ENCODE measurements around the gene PARP12.

Gene PARP12

GRCh38 chr7:140005341-140005740 lies 57.4 kb downstream of the PARP12 start:
- in situ Hi-C loops (cut with HindIII; ENCODE audit: low pct_ligation_motif_present, low pct_unique_long_range_greater_than_20kb, low sequenced_read_pairs), result loop anchor here (25.0 kb wide), 2 partner anchors 393 to 518 kb away; partner anchors contain the start of gene KLRG2
- no peak for DNase-seq

GRCh38 chr7:140004672-140005071 lies 58.1 kb downstream of the PARP12 start:
- DNase-seq, result no peak
- in situ Hi-C loops (cut with HindIII; ENCODE audit: low pct_ligation_motif_present, low pct_unique_long_range_greater_than_20kb, low sequenced_read_pairs), result loop anchor here (25.0 kb wide), 2 partner anchors 392 to 517 kb away; partner anchors contain the start of gene KLRG2

- in situ Hi-C loops (cut with HindIII; ENCODE audit: low pct_ligation_motif_present, low pct_unique_long_range_greater_than_20kb, low sequenced_read_pairs), result loop anchor here (25.0 kb wide), 2 partner anchors 392 to 517 kb away; partner anchors contain the start of gene KLRG2
- peak; percentile 79 for DNase-seq
Measured at GRCh38 chr7:140003913-140004382, 58.8 kb downstream of the PARP12 start.

- in situ Hi-C loops (cut with HindIII; ENCODE audit: low pct_ligation_motif_present, low pct_unique_long_range_greater_than_20kb, low sequenced_read_pairs), result loop anchor here (25.0 kb wide), 2 partner anchors 388 to 513 kb away; partner anchors contain the start of gene KLRG2
- DNase-seq, result no peak
Measured at GRCh38 chr7:140000666-140001268, 62.0 kb downstream of the PARP12 start.

- in situ Hi-C loops (cut with HindIII; ENCODE audit: low pct_ligation_motif_present, low pct_unique_long_range_greater_than_20kb, low sequenced_read_pairs), result no loop called here
- no peak for DNase-seq
Measured at GRCh38 chr7:139999516-139999915, 63.2 kb downstream of the PARP12 start.

- DNase-seq, result no peak
- in situ Hi-C loops (cut with HindIII; ENCODE audit: low pct_ligation_motif_present, low pct_unique_long_range_greater_than_20kb, low sequenced_read_pairs), result no loop called here
Measured at GRCh38 chr7:139998572-139998971, 64.2 kb downstream of the PARP12 start.

- in situ Hi-C loops (cut with HindIII; ENCODE audit: low pct_ligation_motif_present, low pct_unique_long_range_greater_than_20kb, low sequenced_read_pairs), result no loop called here
- peak; percentile 48 for DNase-seq
Measured at GRCh38 chr7:139995017-139995915, 67.5 kb downstream of the PARP12 start.

GRCh38 chr7:139994356-139994755 lies 68.4 kb downstream of the PARP12 start:
- in situ Hi-C loops (cut with HindIII; ENCODE audit: low pct_ligation_motif_present, low pct_unique_long_range_greater_than_20kb, low sequenced_read_pairs), result no loop called here

GRCh38 chr7:139993592-139993991 lies 69.2 kb downstream of the PARP12 start:
- no peak for DNase-seq
- in situ Hi-C loops (cut with HindIII; ENCODE audit: low pct_ligation_motif_present, low pct_unique_long_range_greater_than_20kb, low sequenced_read_pairs), result no loop called here

More at GRCh38 chr7:139994356-139994755, 68.4 kb downstream of the PARP12 start:
- DNase-seq, result no peak

GRCh38 chr7:139993169-139993568 lies 69.6 kb downstream of the PARP12 start:
- in situ Hi-C loops (cut with HindIII; ENCODE audit: low pct_ligation_motif_present, low pct_unique_long_range_greater_than_20kb, low sequenced_read_pairs), result no loop called here
- no peak for DNase-seq

- DNase-seq, result no peak
- in situ Hi-C loops (cut with HindIII; ENCODE audit: low pct_ligation_motif_present, low pct_unique_long_range_greater_than_20kb, low sequenced_read_pairs), result no loop called here
Measured at GRCh38 chr7:139992353-139993044, 70.3 kb downstream of the PARP12 start.

- in situ Hi-C loops (cut with HindIII; ENCODE audit: low pct_ligation_motif_present, low pct_unique_long_range_greater_than_20kb, low sequenced_read_pairs), result no loop called here
- no peak for DNase-seq
Measured at GRCh38 chr7:139991911-139992310, 70.8 kb downstream of the PARP12 start.

GRCh38 chr7:139991269-139991666 lies 71.5 kb downstream of the PARP12 start:
- in situ Hi-C loops (cut with HindIII; ENCODE audit: low pct_ligation_motif_present, low pct_unique_long_range_greater_than_20kb, low sequenced_read_pairs), result no loop called here
- no peak for DNase-seq

- in situ Hi-C loops (cut with HindIII; ENCODE audit: low pct_ligation_motif_present, low pct_unique_long_range_greater_than_20kb, low sequenced_read_pairs), result no loop called here
- no peak for DNase-seq
Measured at GRCh38 chr7:139990571-139991268, 72.0 kb downstream of the PARP12 start.

- no peak for DNase-seq
- in situ Hi-C loops (cut with HindIII; ENCODE audit: low pct_ligation_motif_present, low pct_unique_long_range_greater_than_20kb, low sequenced_read_pairs), result no loop called here
Measured at GRCh38 chr7:139990142-139990535, 72.6 kb downstream of the PARP12 start.

- in situ Hi-C loops (cut with HindIII; ENCODE audit: low pct_ligation_motif_present, low pct_unique_long_range_greater_than_20kb, low sequenced_read_pairs), result no loop called here
- DNase-seq, result no peak
Measured at GRCh38 chr7:139989366-139990141, 73.2 kb downstream of the PARP12 start.

GRCh38 chr7:139987691-139988516 lies 74.8 kb downstream of the PARP12 start:
- in situ Hi-C loops (cut with HindIII; ENCODE audit: low pct_ligation_motif_present, low pct_unique_long_range_greater_than_20kb, low sequenced_read_pairs), result no loop called here
- no peak for DNase-seq
